Psoas muscle (tissue), 8 donors: ENCODE measurements around the gene HEATR5A. TPM values are rescaled to one million over a fixed set of nuclear protein-coding genes. Genes with fewer than 3 reads are reported as not detected.

Source experiments
- ATAC-seq, 4 donors: fragments of 200-7000 bp; cut with Tn5 transposase; one replicate each; pipeline ENCODE4 v1.9.1; 2020; ENCODE audit warnings: moderate library complexity in 3 of 4, mild to moderate bottlenecking in 2 of 4
- DNase-seq, 2 donors: peaks; one replicate each; pipeline ENCODE4 v3.0.0-alpha.2; 2020
- H3K27ac ChIP-seq: fragments of 200-600 bp; one replicate; pipeline ENCODE4 v1.8.0; 2022
- H3K27me3 ChIP-seq, 3 donors: fragments of 200-600 bp in 1 of 3; one replicate each; pipeline versions ENCODE4 v1.6.1 to v1.8.0; 2013 to 2022; ENCODE audit warnings: low read length in 2 of 3, mild to moderate bottlenecking in 2 of 3, moderate library complexity in 1 of 3; ENCODE audit not compliant: insufficient read depth in 3 of 3
- H3K36me3 ChIP-seq, 2 donors: fragments of 200-600 bp in 1 of 2; one replicate each; pipeline versions ENCODE4 v1.6.1 to v1.8.0; 2013 to 2022; ENCODE audit warnings: low read depth in 1 of 2, mild to moderate bottlenecking in 1 of 2, moderate library complexity in 1 of 2; ENCODE audit not compliant: insufficient read depth in 1 of 2
- H3K4me1 ChIP-seq: fragments of 200-600 bp; one replicate; pipeline ENCODE4 v1.8.0; 2022
- H3K4me3 ChIP-seq: fragments of 200-600 bp; one replicate; pipeline ENCODE4 v1.8.0; 2022; ENCODE audit warnings: mild to moderate bottlenecking
- H3K9me3 ChIP-seq: fragments of 200-600 bp; one replicate; pipeline ENCODE4 v1.8.0; 2022
- WGBS, 3 donors: extraction: QIAGEN DNeasy Blood & Tissue Kit; methylation state at CpG; one replicate each; pipeline versions ENCODE4 v1.1.6 to v1.1.7; 2013; 5-methylcytosine and 5-hydroxymethylcytosine counted together
- intact Hi-C, 2 donors: fragments of 100-400 bp; cut with DNase I; formaldehyde crosslinking; loops; one replicate each; pipeline versions ENCODE4 v1.11.0 to v1.14.2; 2022
- polyA plus RNA-seq, 3 donors: library from polyadenylated mRNA; stranded (reverse); fragments of 200-250 nt; gene quantifications; one replicate each; pipeline ENCODE4 v1.2.3, GENCODE V29; 2013
- total RNA-seq, 4 donors: library from RNA; stranded (reverse); fragmentation: NEBNext Ultra II Directional in 2 of 4; extraction: Animal tissue kit (Norgen Biotek cat#: 25700) in 2 of 4; gene quantifications; one replicate each; pipeline versions ENCODE4 v1.2.1 to v1.2.4, GENCODE V29; 2021 to 2023
- TF ChIP-seq, protein P1 (sequence below): fragments of 200-600 bp; IDR thresholded peaks from one replicate; pipeline ENCODE4 v1.8.0; 2022; ENCODE audit warnings: antibody characterized with exemption
- donor health status: healthy with polysubstance abuse.
- donor health status: DM: no; HTN: no; CAD: no; lungs with moderate emphysema.
- donor health status: Bipolar disorder and iron deficiency.
- donor health status: healthy.
- donor health status: DM: yes; HTN: yes; CAD: no.
- donor health status: DM: no; HTN: no; CAD: no.
- donor health status: DM: no; HTN: no; CAD: no.
- donor health status: DM: yes; HTN: yes; CAD: no.

Gene HEATR5A
- total and polyA plus RNA-seq, 7 donors, result 10.2 to 40.4 (median 21.5) TPM

DNA sequence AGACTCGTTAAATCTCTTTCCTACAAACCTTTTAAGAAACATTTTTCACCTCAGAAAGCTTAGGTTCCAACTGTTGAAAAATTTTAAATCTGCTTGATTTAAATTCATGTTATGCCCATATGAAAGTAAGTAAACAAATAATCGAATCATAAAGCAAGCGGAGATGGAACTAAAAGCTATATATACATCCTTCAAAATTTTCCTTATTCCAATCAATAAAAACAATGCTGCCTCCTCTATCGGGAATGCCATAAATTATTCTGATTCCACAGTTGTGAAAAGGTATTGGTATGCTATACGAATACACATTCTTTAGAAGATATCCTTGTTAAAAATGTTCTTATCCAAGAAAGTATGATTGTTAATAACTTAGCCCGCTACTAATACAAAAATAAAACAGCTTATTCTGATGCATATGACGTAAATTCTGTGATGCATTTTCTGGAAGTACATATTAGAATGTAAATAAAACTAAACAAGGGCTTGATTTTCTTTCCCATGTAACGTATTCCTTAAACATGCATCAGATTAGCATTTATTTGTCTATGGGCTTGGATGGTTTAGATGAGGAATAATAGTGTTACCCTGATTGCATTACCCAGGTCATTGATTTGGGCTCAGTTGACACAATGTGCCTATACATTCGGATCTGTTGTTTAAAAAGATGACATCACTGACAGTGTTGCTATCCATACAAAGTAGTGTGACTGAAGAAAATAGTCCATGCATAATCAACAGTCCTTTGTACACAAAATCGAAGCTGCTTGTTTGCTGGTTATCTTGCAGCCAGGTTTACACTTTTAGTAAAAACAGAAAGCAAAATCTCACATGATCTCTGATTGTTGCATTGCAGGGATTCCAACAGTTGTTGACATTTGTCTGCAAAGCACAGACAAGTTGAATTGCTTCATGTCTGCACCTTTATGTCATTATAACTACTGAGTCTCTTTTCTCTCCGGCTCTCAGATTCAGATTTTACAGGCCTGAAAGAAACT is 37.6 kb upstream of the HEATR5A start:
- no peaks in the 10 kb centered on the region for H3K9me3 ChIP-seq
- ATAC-seq (no peak), DNase-seq (no peak)
- WGBS, 3 donors, result 51 to 58% (median 54%) methylated on average over 11 of the region's 11 CpGs
- H3K36me3 ChIP-seq, result peaks cover 0 to 5% of the 10 kb centered on the region in 2 donors
- peak overlapping the region; percentile 94 for H3K27ac ChIP-seq
- TF ChIP-seq, protein P1, sequence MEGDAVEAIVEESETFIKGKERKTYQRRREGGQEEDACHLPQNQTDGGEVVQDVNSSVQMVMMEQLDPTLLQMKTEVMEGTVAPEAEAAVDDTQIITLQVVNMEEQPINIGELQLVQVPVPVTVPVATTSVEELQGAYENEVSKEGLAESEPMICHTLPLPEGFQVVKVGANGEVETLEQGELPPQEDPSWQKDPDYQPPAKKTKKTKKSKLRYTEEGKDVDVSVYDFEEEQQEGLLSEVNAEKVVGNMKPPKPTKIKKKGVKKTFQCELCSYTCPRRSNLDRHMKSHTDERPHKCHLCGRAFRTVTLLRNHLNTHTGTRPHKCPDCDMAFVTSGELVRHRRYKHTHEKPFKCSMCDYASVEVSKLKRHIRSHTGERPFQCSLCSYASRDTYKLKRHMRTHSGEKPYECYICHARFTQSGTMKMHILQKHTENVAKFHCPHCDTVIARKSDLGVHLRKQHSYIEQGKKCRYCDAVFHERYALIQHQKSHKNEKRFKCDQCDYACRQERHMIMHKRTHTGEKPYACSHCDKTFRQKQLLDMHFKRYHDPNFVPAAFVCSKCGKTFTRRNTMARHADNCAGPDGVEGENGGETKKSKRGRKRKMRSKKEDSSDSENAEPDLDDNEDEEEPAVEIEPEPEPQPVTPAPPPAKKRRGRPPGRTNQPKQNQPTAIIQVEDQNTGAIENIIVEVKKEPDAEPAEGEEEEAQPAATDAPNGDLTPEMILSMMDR, result no peak
- peak overlapping the region; percentile 90 for H3K4me3 ChIP-seq
- intact Hi-C loops, result loop anchor here (5.0 kb wide), 2 partner anchors 41 to 104 kb away; partner anchors contain the start of gene NUBPL (in 1 of the 2)
- peaks cover 11% of the 10 kb centered on the region for H3K4me1 ChIP-seq
- no peaks in the 10 kb centered on the region for H3K27me3 ChIP-seq

DNA sequence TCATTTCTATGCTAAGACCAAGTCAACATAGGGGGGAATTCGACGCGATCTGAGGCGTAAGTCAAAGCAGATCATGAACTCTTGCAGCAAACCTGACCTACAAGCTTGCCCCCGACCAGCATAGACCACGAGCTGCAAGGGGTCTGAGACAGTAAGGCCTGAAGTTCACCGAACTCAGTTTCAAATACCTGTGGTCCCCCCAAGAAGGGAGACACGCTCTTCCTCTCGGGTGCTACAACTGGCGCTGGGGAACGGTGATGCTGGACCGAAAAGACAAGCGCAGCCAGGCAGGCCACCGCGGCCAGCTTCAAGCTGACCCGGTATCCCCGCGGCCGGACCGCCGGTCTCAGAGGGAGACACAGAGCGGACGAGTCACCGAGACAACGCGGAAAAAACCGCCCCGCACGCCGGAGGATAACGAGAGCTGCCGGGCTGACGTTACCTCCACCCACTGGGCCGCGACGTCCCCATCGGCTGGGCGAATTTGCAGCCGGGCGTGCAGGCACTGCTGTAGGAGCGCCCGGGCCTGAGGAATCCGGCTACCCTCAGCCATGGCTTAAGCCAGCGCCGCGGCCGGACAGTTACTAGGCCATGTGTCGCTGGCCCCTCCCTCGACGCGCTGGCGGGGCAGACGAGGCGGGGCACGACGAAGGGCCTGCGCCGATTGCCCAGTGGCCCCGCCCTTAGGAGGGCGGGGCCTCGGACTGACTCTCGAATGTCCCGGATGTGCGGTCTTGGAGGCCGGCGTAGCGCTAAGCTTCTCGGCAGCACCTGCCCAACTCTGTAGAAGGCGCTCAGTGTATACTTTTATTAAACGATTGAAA is 36.7 kb upstream of the HEATR5A start, which contains the start of gene DTD2:
DTD2 (minus strand) TSS at position 666 of the 824 bp plus-strand sequence; CDS start at position 553, 113 bp downstream.
- intact Hi-C loops, result loop anchor here (5.0 kb wide), 2 partner anchors 40 to 105 kb away; partner anchors contain the start of gene NUBPL (in 1 of the 2)
- Histone ChIP-seq H3K9me3 (no peaks in the 10 kb centered on the region), H3K36me3 (peaks cover 2 to 14% of the 10 kb centered on the region in 2 donors), H3K4me3 (peak within 1 kb of the TSS; percentile 90), H3K27me3 (no peaks in the 10 kb centered on the region), H3K4me1 (peaks cover 11% of the 10 kb centered on the region), H3K27ac (peak within 1 kb of the TSS; percentile 94)
- peak; percentile 99 to 100 (median 100) for ATAC-seq
- TF ChIP-seq, protein P1, result no peak
- WGBS, 3 donors, result 2% methylated on average over 61 to 70 of the region's 70 CpGs
- peak; percentile 95 to 97 for DNase-seq

DNA sequence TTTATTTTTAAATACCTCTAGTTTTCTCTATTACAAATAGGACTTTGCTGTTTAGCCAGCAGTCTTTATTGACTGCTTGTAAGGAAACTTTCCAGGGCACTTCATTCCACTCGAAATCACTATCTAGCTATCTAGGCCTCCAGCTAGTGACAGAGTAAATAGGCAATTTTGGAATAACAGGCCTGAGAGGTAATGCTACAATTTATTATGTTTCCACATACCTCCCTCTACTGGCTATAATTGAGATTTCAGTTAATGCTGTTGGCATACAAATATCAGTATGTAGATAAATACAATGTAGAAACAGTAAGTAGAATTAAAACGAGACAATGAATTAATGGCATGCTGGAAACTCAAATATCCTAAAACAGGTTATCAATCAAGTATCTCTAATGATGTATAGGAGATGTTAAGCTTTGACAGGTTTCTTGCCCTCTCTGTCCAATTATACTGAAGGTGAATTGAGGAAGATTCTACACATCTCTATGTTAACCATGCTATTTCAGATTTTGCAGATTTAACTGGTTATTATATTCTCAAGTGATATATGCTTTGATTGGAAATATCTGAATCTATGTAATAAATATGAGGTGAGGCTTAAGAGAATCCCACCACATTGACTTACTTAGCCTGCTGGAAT is 29.7 kb upstream of the HEATR5A start:
- Histone ChIP-seq H3K4me3 (no peak overlapping the region), H3K27me3 (no peaks in the 10 kb centered on the region), H3K9me3 (no peaks in the 10 kb centered on the region), H3K36me3 (peaks cover 6 to 69% of the 10 kb centered on the region in 2 donors), H3K27ac (no peak overlapping the region), H3K4me1 (peaks cover 7% of the 10 kb centered on the region)
- WGBS, 3 donors, result 47 to 69% (median 52%) methylated on average over 2 of the region's 2 CpGs
- ATAC-seq, result no peak
- no peak for DNase-seq
- TF ChIP-seq, protein P1, result peak; percentile 47
- intact Hi-C loops, result no loop called here

DNA sequence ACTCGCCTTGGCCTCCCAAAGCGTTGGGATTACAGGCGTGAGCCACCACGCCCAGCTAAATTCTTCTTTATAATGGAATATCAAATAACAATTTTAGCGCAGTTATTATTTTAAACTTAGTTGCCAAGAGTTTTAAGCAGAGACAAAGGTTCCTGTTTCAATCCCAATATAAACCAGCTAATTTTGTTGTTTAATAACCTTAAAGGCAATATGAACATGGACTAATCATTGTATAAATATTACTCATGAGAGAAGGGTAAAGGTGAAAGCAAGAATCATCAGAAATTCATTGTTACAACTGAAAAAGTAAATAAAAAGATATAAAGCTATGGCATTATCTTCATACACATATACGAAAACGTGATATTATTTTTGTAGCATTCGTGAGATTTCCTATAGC is 28.8 kb upstream of the HEATR5A start:
- H3K36me3 ChIP-seq, result peaks cover 6 to 74% of the 10 kb centered on the region in 2 donors
- H3K4me1 ChIP-seq, result peaks cover 1% of the 10 kb centered on the region
- intact Hi-C loops, result no loop called here
- WGBS, 3 donors, result 73 to 84% (median 77%) methylated on average over 8 of the region's 8 CpGs
- DNase-seq, result no peak
- TF ChIP-seq, protein P1, result no peak
- H3K4me3 ChIP-seq, result no peak overlapping the region
- H3K9me3 ChIP-seq, result no peaks in the 10 kb centered on the region
- ATAC-seq, result no peak
- H3K27ac ChIP-seq, result no peak overlapping the region
- H3K27me3 ChIP-seq, result no peaks in the 10 kb centered on the region
